NOMO-1 treated with DMSO at 0.1 percent for 48 hours (cell line): ENCODE data around the gene ANKRD22.
A peak's percentile ranks its signal among the peaks of the same experiment; 100 is the strongest.

Source experiments
- DNase-seq: peaks from one replicate; lab custom pipeline; 2025; ENCODE audit not compliant: unreplicated experiment; lab: John Stamatoyannopoulos, UW

ANKRD22 gene

GRCh38 chr10:88879534-88880281 is 28.1 kb upstream of the ANKRD22 start, which contains the start of gene STAMBPL1:
Gene STAMBPL1 (plus strand): TSS chr10:88880245. CDS start chr10:88901709, 21,464 bp downstream.
- peak; percentile 66 for DNase-seq

GRCh38 chr10:88877298-88877697 is 25.7 kb upstream of the ANKRD22 start:
- no peak for DNase-seq

- no peak for DNase-seq
These were observed 23.4 kb upstream of the ANKRD22 start for GRCh38 chr10:88875081-88875480.

- DNase-seq: no peak
These were observed 22.6 kb upstream of the ANKRD22 start for GRCh38 chr10:88874281-88874680.

GRCh38 chr10:88873757-88874156 is 22.1 kb upstream of the ANKRD22 start:
- no peak for DNase-seq

DNA sequence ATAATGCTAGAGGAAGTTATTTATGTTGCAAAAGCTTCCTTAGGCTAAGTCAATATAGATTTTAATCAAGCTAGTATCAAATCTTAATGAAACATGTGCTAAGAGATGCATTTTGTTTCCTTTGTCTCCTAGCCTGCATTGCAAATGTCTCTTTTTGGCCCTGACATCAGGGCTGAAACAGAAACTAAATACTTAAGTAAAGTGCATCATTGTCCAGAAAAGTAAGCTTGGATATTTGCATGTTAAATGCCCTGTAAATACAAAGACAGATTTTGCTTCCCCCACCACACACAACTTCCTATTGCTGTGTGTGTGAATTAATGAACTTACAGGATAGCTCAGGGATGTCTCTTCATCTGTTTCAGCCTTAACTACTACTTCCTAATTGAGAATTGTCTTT is 18.4 kb upstream of the ANKRD22 start:
- DNase-seq: no peak

DNA sequence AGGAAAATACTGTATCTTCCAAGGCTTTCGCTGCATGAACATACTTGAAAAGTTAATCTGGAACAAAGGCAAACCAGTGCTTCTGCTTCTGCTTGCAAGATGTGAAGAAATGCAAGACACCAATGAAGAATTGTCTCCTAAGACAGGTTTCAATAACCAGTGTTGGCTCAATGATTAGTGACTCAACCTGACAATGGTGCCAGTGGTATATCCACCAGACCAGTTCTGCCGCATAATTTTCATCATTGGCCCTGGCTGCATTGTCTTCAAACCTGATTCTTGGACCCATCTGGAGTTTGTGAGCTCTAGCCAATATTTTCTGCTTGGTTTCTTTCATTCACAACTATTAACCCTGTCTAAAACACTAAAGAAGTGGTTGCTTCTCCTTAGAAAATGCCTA is 14.8 kb upstream of the ANKRD22 start:
- no peak for DNase-seq

GRCh38 chr10:88865281-88865876 is 13.7 kb upstream of the ANKRD22 start:
- DNase-seq: peak; percentile 52

GRCh38 chr10:88861036-88861435 is 9.4 kb upstream of the ANKRD22 start:
- DNase-seq: peak; percentile 6

GRCh38 chr10:88858491-88858890 is 6.8 kb upstream of the ANKRD22 start:
- no peak for DNase-seq

DNA sequence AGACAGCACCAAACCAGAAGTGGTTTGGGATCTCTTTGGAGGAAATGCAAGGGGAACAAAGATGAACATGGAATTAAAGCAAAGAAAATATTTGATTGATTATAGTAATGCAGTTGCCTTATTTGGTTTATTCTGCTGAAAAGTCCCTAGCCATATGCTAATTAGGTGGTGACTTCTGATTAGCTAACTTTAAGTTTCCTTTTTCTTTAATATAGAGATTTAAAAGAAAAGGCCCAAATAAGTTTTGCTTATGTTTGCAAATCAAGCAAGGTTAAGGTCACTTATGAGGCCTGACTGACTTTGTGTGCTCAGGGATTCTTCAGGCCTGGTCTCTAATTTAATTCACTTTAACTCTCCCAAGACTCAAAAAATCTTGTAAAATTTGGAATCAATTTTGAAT is 6.2 kb upstream of the ANKRD22 start:
- DNase-seq: no peak

- DNase-seq: no peak
These were observed 3.0 kb upstream of the ANKRD22 start for GRCh38 chr10:88854684-88855083.

- DNase-seq: peak; percentile 97
These were observed 1.7 kb upstream of the ANKRD22 start for GRCh38 chr10:88853155-88853881.

- DNase-seq: no peak
These were observed 683 bp upstream of the ANKRD22 start for GRCh38 chr10:88852327-88852726.

GRCh38 chr10:88850712-88851111 is 932 bp downstream of the ANKRD22 start:
- no peak for DNase-seq

DNA sequence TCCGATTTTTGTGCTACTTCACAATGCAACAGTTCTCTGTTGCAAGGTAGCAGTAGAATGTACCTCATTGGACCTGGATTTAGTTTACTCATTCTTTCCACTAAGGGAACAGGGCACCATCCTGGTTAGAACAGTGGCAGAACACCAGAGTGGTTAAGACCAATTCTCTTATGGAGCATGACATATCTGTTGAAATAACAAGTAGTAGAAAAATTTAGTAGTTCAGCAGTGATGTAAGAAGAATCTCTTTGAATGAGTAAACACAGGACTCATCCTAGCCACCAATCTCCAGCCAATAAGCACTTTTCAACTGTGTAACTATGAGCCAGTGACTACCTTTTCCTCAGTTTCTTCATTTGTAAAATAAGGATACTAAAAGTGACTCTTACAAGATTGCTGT is 2.4 kb downstream of the ANKRD22 start:
- DNase-seq: no peak

DNA sequence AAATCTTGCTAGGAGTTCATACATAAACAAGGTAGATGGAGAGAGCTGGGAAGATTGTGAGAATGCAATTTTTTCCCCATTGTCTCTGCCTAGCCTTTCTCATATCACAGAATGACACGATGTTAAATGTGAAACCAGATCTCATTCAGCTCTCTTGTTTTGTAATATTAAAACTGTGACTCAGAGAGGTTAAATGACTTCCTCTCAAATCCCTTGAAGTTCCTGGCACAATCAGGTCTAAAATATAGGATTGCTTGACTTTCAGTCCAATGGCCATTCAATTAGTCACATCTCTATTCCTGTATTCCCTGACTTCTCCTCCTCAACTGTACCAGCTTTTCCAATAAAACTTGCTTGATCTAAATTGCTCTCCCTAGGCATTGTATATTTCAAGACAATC is 3.1 kb downstream of the ANKRD22 start:
- peak; percentile 71 for DNase-seq

- DNase-seq: no peak
These were observed 8.5 kb downstream of the ANKRD22 start for GRCh38 chr10:88843171-88843570.

GRCh38 chr10:88841316-88842111 is 10.1 kb downstream of the ANKRD22 start:
- DNase-seq: peak; percentile 62

DNA sequence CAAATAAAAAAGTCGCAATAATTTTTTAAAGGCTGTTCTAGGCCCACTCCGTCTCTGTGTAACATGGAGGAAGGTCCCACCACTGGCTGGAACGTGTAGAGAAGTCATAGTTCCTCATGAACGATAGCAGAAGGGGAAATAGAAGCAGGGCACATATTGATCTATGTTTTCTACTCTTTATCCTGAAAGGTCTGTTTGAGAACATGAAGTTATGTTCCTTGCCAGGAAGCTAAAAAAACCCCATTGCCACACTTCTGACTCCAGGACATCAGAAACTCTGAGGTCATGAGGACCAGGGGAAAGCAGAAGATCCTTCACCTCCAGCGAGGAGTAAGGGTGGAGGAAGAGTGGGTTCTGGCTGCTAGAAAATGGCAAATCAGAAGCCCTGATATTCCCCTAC is 10.8 kb downstream of the ANKRD22 start:
- DNase-seq: peak; percentile 62

GRCh38 chr10:88840104-88840503 is 11.5 kb downstream of the ANKRD22 start:
- no peak for DNase-seq
